Mononuclear cell (primary cell): ENCODE data around the gene EPB41L3. TPM values are rescaled to one million over a fixed set of nuclear protein-coding genes. Genes with fewer than 3 reads are reported as not detected.
"Not testable (repeated sequence)": the region's sequence is repeated elsewhere in the genome, so short reads cannot be mapped to it uniquely, and the experiment has no call there.

Experiments
- H3K27me3 ChIP-seq: 2 replicates; pipeline ENCODE4 v1.6.0; 2011; ENCODE audit warnings: low read length, control low read depth; ENCODE audit not compliant: insufficient read depth
- H3K4me1 ChIP-seq: 2 replicates; pipeline ENCODE4 v1.5.1; 2011; ENCODE audit warnings: mild to moderate bottlenecking, low read length, control low read depth; ENCODE audit not compliant: insufficient read depth
- H3K4me3 ChIP-seq: 2 replicates; pipeline ENCODE4 v1.5.1; 2011; ENCODE audit warnings: mild to moderate bottlenecking, low read length, moderate library complexity
- H3K9me3 ChIP-seq: 2 replicates; pipeline ENCODE4 v1.5.1; 2011; ENCODE audit warnings: low read depth, mild to moderate bottlenecking, control low read depth, low read length
- total RNA-seq: library from RNA; depleted of rRNA; stranded (reverse); fragments of >200 nt; gene quantifications from one replicate; pipeline ENCODE4 v1.2.3, GENCODE V29; 2012

EPB41L3 gene
- total RNA-seq, 1 donor: 24.9 TPM

DNA sequence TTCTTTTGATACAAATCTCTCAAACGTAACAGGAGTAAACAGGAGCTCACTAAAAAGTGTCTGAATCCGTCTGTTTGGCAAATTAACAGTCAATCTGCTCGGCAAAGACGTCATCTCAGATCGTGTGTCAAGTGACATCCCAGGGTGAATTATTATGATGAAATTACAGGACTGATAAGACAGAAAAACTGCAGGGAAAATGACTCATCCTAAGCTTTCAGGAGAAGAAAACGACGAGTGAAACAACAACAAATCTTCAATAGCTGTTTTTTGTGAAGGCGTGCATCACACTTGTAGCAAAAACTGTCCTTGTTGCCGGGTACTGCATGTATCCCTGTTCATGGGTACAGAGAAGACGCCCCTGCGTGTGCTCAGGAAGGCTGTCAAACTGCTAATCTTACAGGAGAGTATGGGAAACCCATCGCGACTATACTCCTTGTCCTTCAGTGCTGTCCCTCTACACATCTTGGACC, 24.9 kb downstream of the EPB41L3 start:
- Histone ChIP-seq H3K4me1 (peaks cover 26% of the 10 kb centered on the region), H3K27me3 (no peaks in the 10 kb centered on the region), H3K9me3 (no peaks in the 10 kb centered on the region)

DNA sequence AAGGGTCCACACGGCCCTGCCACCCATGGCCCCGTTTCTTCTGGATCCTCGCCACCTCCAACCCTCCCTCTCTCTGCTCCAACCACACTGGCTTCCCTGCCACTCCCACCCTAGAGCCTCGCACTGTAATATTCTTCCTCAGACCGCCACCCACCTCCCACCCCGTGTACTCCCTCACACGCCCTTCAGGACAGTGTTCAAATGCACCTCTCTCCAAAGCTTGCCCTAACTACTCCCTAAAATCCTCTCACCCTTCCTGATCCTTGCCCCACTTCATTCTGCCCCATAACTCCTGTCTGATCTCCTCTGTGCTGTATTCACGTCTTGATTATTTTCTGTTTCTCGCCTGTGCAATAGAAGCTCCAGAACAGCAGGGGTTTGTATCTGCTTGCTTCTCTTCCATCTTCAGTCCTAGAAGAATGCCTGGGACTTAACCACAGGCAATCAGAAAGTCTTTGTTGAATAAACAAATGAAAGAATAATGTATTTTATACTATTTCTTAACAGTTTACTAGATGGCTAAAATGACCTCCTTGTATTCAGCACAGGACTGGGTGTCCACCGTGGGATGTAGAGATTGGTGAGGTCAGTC, 25.5 kb downstream of the EPB41L3 start:
- Histone ChIP-seq H3K4me3 (no peak overlapping the region), H3K9me3 (no peaks in the 10 kb centered on the region), H3K4me1 (peaks cover 26% of the 10 kb centered on the region), H3K27me3 (no peaks in the 10 kb centered on the region)

More for the DNA sequence above, 24.9 kb downstream of the EPB41L3 start:
- H3K4me3 ChIP-seq: no peak overlapping the region

DNA sequence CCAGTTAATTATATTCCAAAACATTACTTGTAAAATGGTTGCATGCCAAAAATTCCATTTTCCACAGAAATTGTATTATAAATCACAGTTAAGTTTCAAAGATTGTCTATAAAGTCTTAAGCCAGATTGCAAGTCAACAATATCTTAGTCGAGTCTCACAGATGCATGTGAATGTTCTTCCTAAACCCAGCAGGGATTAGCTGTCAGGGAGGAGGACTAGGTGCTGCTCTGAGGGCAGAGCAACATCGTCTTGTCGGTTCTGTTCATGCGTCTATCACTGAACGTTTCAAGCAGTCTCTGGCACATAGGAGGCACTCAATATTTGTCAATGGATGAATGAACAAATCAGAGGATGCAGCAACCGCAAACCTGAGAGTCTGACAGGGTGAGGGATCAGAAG, 27.0 kb downstream of the EPB41L3 start:
- no peak overlapping the region for H3K4me3 ChIP-seq

DNA sequence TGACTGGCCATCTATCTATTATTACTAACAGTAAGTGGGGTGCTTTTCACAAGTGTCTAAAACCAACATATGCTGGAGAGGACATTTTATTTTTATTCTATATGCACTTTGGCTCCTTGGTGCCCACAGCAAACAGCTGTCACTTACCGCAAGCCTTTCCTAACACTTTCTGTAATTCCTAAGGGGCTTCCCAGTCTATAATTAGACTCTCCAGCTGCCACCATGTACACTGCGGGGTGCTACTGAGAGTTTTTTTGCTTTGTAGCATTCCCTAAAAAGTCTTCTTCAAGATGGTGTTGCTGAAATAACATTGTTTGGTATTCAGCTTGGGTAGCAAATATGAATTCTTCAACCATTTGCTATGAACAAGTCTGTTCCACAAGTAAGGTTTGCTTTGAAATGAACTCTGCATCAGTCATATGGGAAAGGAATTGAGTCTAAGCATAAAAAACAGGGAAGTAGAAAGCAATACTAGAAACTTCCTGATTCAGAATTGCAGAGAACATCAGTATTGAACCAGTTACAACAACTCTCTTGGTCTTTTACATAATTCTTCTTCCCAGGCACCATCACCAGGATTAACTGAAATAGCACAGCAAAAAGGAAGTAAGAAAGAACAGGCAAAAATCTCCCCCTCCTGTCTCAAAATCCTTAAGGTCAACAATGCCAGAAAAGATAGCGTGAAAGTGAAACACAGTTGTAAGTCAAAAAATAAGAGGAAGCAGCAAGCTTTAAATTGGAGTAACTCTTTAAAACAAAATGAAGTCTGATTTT, 28.6 kb downstream of the EPB41L3 start:
- Histone ChIP-seq H3K9me3 (no peaks in the 10 kb centered on the region), H3K4me1 (peaks cover 26% of the 10 kb centered on the region), H3K4me3 (no peak overlapping the region), H3K27me3 (no peaks in the 10 kb centered on the region)

More for the DNA sequence above, 27.0 kb downstream of the EPB41L3 start:
- peaks cover 26% of the 10 kb centered on the region for H3K4me1 ChIP-seq
- no peaks in the 10 kb centered on the region for H3K9me3 ChIP-seq
- H3K27me3 ChIP-seq: no peaks in the 10 kb centered on the region

DNA sequence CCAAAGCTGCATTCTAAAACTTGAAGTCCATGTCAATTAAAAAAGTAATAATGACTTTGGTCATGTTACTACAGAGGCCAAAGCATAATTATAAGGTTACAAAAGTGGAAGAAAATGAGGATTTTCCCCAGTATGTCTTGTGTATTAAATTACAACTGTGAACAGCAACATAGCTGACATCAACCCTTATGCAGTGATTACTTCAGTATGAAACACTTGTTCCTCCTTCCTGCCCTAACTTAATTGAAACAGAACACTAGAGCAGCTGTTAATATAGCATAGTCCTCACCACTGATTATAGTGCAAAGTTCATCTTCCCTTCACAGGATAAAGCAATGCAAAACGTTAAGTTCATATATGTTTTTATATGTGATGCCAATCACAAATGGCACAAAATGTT, 29.9 kb downstream of the EPB41L3 start:
- H3K4me3 ChIP-seq: no peak overlapping the region
- H3K9me3 ChIP-seq: no peaks in the 10 kb centered on the region
- H3K27me3 ChIP-seq: no peaks in the 10 kb centered on the region
- peaks cover 26% of the 10 kb centered on the region for H3K4me1 ChIP-seq

DNA sequence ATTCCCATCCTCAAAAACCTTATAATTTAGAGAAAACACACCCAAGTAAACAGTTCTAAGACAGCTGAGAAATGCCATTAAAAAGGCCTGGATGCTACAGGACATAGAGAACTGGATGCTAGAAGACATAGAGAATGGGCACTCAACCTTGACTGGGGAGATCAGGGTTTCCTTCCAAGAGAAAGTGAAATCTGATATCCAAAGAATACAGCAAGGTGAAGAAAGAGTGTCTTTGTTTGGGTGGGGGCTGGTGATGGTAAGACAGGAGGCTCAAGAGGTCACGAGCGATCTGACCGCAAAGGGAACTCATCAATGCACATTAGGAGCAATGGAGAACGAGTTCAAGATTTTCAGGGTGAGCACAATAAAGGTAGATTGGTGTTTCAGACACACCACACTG, 31.6 kb downstream of the EPB41L3 start:
- Histone ChIP-seq H3K4me1 (peaks cover 26% of the 10 kb centered on the region), H3K4me3 (no peak overlapping the region), H3K27me3 (no peaks in the 10 kb centered on the region), H3K9me3 (no peaks in the 10 kb centered on the region)

DNA sequence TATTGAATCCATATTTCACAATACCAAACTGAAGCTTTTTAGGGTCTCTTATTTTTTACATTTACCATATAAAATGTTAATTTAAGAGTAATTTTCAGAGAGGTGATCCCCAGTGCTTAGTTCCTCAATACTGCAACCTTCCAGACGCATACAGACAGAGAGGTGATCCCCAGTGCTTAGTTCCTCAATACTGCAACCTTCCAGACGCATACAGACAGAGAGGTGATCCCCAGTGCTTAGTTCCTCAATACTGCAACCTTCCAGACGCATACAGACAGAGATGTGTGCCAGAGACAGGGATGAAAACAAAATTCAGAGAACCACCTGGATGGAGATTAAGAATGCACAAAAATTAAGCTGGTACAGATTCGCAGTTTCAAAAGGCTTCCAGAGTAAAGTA, 32.3 kb downstream of the EPB41L3 start:
- H3K27me3 ChIP-seq, H3K4me3 ChIP-seq, H3K9me3 ChIP-seq: not testable (repeated sequence)
- H3K4me1 ChIP-seq: peaks cover 21% of the 10 kb centered on the region

DNA sequence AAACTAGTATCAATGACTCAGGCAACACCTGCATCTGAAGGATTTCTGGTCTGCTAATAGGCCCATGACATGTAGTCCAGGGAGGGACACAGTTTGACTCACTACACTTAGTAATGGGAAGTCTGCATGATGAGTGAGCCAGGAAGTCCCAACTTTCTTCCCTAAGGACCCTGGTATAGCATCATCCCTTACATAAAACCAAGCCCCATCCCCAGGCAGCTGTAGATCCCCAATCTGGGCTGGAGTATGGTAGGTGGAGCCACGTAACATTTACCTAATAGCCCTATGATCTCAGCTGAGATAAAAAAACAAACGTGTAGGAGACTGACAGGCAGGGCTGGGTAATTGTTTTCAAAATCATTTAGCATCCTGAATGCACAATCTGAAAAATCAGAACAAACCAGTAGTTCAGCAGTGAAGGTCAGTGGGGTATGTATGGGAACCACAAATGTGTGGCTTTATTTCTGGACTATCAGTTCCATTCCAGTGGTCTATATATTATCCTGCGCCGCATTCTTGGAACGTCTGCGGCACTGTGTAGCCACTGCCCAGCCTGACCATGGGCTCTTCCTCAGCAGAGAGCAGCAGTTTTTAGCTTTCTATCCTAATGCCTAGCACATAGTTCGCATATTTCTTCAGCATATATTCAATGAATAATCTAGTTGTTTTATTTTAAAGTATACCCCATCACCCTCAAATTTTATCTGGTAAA, 33.5 kb downstream of the EPB41L3 start:
- Histone ChIP-seq H3K27me3 (no peaks in the 10 kb centered on the region), H3K4me3 (no peak overlapping the region), H3K4me1 (peaks cover 9% of the 10 kb centered on the region), H3K9me3 (no peaks in the 10 kb centered on the region)

DNA sequence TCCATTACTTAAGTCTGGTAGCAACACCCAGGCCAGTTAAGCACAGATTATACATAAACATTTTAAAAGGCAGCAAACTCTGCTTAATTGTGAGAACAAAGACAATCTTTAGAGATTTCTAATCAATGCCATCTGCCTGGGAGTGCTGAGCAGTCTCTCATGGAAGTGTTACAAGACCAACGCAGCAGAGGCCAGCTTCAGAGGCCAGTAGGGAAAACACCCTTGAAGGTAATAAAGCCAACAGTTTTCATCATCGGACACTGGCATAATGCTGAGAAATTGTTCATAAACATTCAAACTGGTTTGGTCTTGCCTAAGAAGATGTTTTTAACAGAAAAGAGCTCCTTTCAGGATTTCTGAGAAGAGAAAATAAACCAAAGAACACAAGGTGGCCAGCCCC, 35.0 kb downstream of the EPB41L3 start:
- H3K27me3 ChIP-seq: no peaks in the 10 kb centered on the region
- H3K4me1 ChIP-seq: no peaks in the 10 kb centered on the region
- no peaks in the 10 kb centered on the region for H3K9me3 ChIP-seq
- H3K4me3 ChIP-seq: no peak overlapping the region

DNA sequence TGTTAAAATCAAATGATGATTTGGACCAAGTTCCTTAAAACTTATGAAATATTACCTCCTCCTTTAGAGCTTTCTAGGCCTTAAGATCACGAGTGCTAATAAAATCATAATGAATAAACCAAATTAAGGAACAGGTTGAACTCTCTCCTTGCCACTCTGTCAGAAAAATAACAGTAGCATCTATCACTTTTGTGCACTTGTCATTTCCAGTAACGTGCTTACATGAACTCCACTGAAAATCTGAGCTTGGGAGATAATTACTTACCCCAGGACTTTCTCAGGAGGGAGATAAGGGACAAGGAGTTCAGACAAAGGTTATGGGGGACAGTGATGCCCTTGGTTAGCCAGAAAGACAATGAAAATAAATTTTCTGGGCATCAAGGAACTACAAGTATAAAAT, 36.0 kb downstream of the EPB41L3 start:
- Histone ChIP-seq H3K9me3 (no peaks in the 10 kb centered on the region), H3K27me3 (no peaks in the 10 kb centered on the region), H3K4me3 (no peak overlapping the region), H3K4me1 (no peaks in the 10 kb centered on the region)

DNA sequence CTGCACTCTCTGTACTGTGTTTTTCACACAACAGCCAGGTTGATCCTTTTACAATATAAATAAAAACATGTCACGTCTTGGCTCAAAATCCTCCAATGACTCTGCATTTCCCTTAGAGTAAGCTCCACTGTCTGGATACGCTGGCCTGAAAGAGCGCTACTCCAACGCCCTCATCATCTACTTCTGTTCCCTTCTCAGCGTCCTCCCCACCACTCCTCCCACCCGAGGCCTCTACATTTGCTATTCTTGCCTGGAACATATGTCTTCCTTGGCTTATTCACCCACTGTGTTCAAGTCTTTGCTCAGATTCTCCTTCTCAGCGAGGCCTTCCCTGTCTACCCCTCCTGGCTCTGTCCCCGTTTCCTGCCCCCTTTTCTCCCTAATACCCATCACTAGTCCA, 37.6 kb downstream of the EPB41L3 start:
- Histone ChIP-seq H3K27me3 (no peaks in the 10 kb centered on the region), H3K9me3 (no peaks in the 10 kb centered on the region), H3K4me3 (no peak overlapping the region), H3K4me1 (no peaks in the 10 kb centered on the region)

DNA sequence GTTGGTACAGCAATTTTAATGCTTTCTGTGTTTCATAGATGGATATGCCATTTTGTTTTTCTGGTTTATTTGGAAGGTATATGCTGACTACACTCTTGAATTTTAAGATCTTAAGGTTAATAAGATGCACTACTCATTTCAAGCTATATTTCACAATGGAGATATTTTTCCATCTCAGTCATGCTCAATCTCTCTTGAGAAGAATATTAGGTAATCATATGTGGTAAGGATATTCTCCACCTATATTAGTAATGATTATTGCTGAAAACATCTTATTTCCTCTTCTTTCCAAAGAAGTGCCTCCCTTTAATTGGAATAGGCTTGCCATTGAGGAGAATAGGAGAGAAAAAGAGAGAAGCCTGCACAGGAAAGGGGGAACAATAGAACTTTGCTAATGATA, 40.1 kb downstream of the EPB41L3 start:
- Histone ChIP-seq H3K27me3 (no peaks in the 10 kb centered on the region), H3K9me3 (no peaks in the 10 kb centered on the region), H3K4me3 (no peak overlapping the region), H3K4me1 (no peaks in the 10 kb centered on the region)

DNA sequence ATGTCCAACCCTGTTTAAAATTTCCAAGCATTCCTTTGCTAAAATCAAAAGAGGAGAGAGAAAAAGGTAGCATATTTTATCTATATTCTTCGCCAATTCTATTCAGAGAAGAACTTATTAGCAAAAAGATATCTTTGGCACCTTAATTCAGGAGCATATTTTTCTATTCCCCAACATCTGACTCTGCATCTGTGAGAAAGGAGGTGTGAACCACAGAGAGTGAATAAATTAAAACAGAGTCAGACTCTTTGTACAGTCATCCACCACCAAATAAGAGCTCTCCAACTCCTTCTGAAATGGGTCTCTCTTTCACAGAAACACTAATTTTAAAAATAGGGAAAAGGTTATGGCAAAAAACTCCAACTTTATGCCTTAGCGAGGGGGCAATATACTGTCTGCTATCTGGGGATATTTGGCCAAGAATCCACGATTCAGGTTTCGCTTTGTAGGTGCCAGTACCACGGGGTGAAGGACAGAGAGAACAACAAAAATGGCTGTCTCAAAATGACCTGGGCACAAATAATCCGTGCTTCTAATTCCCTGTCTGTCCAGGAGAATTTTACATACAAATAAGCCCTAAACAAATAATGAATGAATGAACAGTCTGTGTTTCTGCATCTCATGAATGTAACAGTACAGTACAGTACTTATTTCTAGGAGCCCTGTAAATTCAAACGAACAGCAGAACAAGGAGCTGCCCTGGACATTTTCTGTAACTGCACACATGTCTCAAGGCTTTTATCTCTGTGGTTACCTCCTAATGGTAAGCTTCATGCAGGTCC, 43.4 kb downstream of the EPB41L3 start:
- no peaks in the 10 kb centered on the region for H3K9me3 ChIP-seq
- no peak overlapping the region for H3K4me3 ChIP-seq
- H3K27me3 ChIP-seq: no peaks in the 10 kb centered on the region
- no peaks in the 10 kb centered on the region for H3K4me1 ChIP-seq

DNA sequence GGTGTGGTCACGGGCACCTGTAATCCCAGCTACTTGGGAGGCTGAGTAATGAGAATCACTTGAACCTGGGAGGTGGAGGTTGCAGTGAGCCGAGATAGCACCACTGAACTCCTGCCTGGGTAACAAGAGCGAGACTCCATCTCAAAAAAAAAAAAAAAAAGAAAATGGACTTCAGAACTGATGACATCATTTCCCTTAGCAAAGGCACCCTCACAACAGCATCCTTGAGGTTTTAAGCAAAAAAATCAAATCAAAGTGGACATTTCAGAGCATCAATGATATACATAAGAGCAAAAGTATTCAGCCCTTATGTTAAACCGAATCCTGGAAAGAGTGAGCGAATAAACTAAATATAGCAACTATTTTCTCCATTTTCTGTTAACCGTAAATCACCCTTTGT, 45.3 kb downstream of the EPB41L3 start:
- Histone ChIP-seq H3K4me3 (no peak overlapping the region), H3K9me3 (no peaks in the 10 kb centered on the region), H3K27me3 (no peaks in the 10 kb centered on the region), H3K4me1 (no peaks in the 10 kb centered on the region)

DNA sequence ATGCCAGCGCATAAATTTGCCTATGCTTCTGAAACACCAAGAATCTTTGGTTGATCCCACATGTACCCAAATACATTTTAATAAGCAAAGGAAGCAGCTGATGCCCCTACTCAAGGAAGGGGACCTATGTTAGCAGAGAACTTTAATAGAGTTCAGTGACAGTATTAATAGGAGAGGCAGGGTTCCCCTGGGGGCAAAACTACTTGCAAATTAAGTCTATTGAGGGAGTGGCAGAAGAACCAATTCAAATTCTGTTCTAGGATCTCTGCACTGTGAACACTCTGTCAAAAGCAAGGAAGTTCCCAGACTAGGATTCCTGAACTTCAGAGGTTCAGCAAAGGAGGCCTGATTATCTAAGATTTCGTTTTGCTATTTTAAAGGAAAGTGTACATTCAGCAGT, 47.5 kb downstream of the EPB41L3 start:
- H3K4me1 ChIP-seq: no peaks in the 10 kb centered on the region
- H3K4me3 ChIP-seq: no peak overlapping the region
- H3K27me3 ChIP-seq: no peaks in the 10 kb centered on the region
- no peaks in the 10 kb centered on the region for H3K9me3 ChIP-seq
